IMR-90 (cell line): ENCODE data around the gene FAM118A. TPM values are rescaled to one million over a fixed set of nuclear protein-coding genes. Genes with fewer than 3 reads are reported as not detected.

Source experiments
- ATAC-seq: fragments of 200-7000 bp; cut with Tn5 transposase; 2 replicates; pipeline ENCODE4 v1.9.1; 2020; ENCODE audit warnings: low read depth, mild to moderate bottlenecking, moderate library complexity
- BruUV-seq: library from RNA; stranded (reverse); fragments of 400-500 nt; replicated peaks from 2 replicates; lab custom pipeline; 2021; lab: Mats Ljungman, UMichigan
- CTCF ChIA-PET: fragments of 300-600 bp; formaldehyde crosslinking; extraction: SDS; loops from one replicate; lab custom pipeline; 2021; ENCODE audit warnings: antibody characterized with exemption; lab: Yijun Ruan, JAX
- POLR2A ChIA-PET: fragments of 300-600 bp; sonication (Branson Sonifier 250); formaldehyde crosslinking; loops from one replicate; lab custom pipeline; 2022; ENCODE audit warnings: antibody characterized with exemption; ENCODE audit not compliant: unreplicated experiment; lab: Charles Lee
- DNase-seq: peaks from one replicate; pipeline ENCODE4 v3.0.0; 2013
- H2AFZ ChIP-seq: replicated peaks from 2 replicates; pipeline ENCODE3; 2013; ENCODE audit warnings: low read length, mild to moderate bottlenecking; ENCODE audit not compliant: poor library complexity
- H2AK5ac ChIP-seq: 2 replicates; pipeline ENCODE4 v1.6.1; 2013; ENCODE audit warnings: low read depth, low read length, inconsistent platforms
- H2AK9ac ChIP-seq: replicated peaks from 2 replicates; pipeline ENCODE3; 2013; ENCODE audit warnings: mild to moderate bottlenecking, low read depth, low read length, moderate library complexity; ENCODE audit not compliant: poor library complexity
- H2BK120ac ChIP-seq: 2 replicates; pipeline ENCODE4 v1.6.1; 2013; ENCODE audit warnings: low read depth, low read length, inconsistent platforms
- H2BK15ac ChIP-seq: 3 replicates; pipeline ENCODE4 v1.6.1; 2013; ENCODE audit warnings: low read depth, low read length, inconsistent platforms
- H2BK20ac ChIP-seq: 2 replicates; pipeline ENCODE4 v1.6.1; 2013; ENCODE audit warnings: low read depth, mild to moderate bottlenecking, inconsistent platforms, low read length, moderate library complexity
- H2BK5ac ChIP-seq: 2 replicates; pipeline ENCODE4 v1.6.1; 2013; ENCODE audit warnings: mild to moderate bottlenecking, low read depth, low read length, inconsistent platforms; ENCODE audit not compliant: poor library complexity, severe bottlenecking
- H3K14ac ChIP-seq: replicated peaks from 2 replicates; pipeline ENCODE4 v1.6.1; 2013; ENCODE audit warnings: low read depth, low read length, inconsistent platforms
- H3K18ac ChIP-seq: 2 replicates; pipeline ENCODE4 v1.6.1; 2013; ENCODE audit warnings: low read depth, low read length, control low read depth
- H3K23ac ChIP-seq: 2 replicates; pipeline ENCODE4 v1.6.1; 2013; ENCODE audit warnings: low read depth, low read length, inconsistent platforms
- H3K27ac ChIP-seq: 2 replicates; pipeline ENCODE4 v1.5.1; 2013; ENCODE audit warnings: mild to moderate bottlenecking, control low read depth, low read length; ENCODE audit not compliant: insufficient read depth
- H3K27me3 ChIP-seq: 2 replicates; pipeline ENCODE4 v1.6.1; 2013; ENCODE audit warnings: low read length; ENCODE audit not compliant: control insufficient read depth, insufficient read depth
- H3K36me3 ChIP-seq: 2 replicates; pipeline ENCODE4 v1.6.1; 2013; ENCODE audit warnings: low read length, mixed read lengths; ENCODE audit not compliant: control insufficient read depth, insufficient read depth
- H3K4ac ChIP-seq: 2 replicates; pipeline ENCODE4 v1.6.1; 2013; ENCODE audit warnings: low read depth, low read length, inconsistent platforms
- H3K4me1 ChIP-seq: 2 replicates; pipeline ENCODE4 v1.6.1; 2013; ENCODE audit warnings: low read length, mixed read lengths; ENCODE audit not compliant: control insufficient read depth, insufficient read depth
- H3K4me2 ChIP-seq: 2 replicates; pipeline ENCODE4 v1.6.1; 2013; ENCODE audit warnings: low read depth, mild to moderate bottlenecking, control low read depth, low read length, moderate library complexity
- H3K4me3 ChIP-seq: 2 replicates; pipeline ENCODE4 v1.5.1; 2013; ENCODE audit warnings: low read depth, mild to moderate bottlenecking, control low read depth, low read length, moderate library complexity; ENCODE audit not compliant: insufficient read depth
- H3K56ac ChIP-seq: 2 replicates; pipeline ENCODE4 v1.6.1; 2013; ENCODE audit warnings: low read length, inconsistent platforms; ENCODE audit not compliant: insufficient read depth; ENCODE audit errors: extremely low read depth
- H3K79me1 ChIP-seq, 2 experiments: 2 replicates each; pipeline ENCODE4 v1.6.1; 2013; ENCODE audit warnings: low read length in 2 of 2, inconsistent platforms in 1 of 2, low read depth in 1 of 2
- H3K9ac ChIP-seq: 2 replicates; pipeline ENCODE4 v1.6.1; 2013; ENCODE audit warnings: low read depth, low read length, control low read depth
- H3K9me1 ChIP-seq: 2 replicates; pipeline ENCODE4 v1.6.1; 2013; ENCODE audit warnings: low read length, inconsistent platforms; ENCODE audit not compliant: insufficient read depth
- H3K9me3 ChIP-seq: 2 replicates; pipeline ENCODE4 v1.6.1; 2013; ENCODE audit warnings: low read length; ENCODE audit not compliant: control insufficient read depth, insufficient read depth
- H4K20me1 ChIP-seq: 2 replicates; pipeline ENCODE4 v1.6.1; 2013; ENCODE audit warnings: low read length, inconsistent platforms; ENCODE audit not compliant: insufficient read depth
- H4K5ac ChIP-seq: 2 replicates; pipeline ENCODE4 v1.6.1; 2013; ENCODE audit warnings: mild to moderate bottlenecking, low read depth, low read length, control low read depth
- H4K8ac ChIP-seq, 2 experiments: 2 replicates each; pipeline ENCODE4 v1.6.1; 2013; ENCODE audit warnings: low read depth in 2 of 2, low read length in 2 of 2, control low read depth in 1 of 2, inconsistent platforms in 1 of 2
- H4K91ac ChIP-seq: 2 replicates; pipeline ENCODE4 v1.6.1; 2013; ENCODE audit warnings: low read depth, low read length, inconsistent platforms; ENCODE audit not compliant: insufficient read depth
- BHLHE40 ChIP-seq: fragments of 150-350 bp; IDR thresholded peaks from 2 replicates; pipeline ENCODE4 v1.6.1; 2016; ENCODE audit warnings: mild to moderate bottlenecking, low read depth, low read length
- CEBPB ChIP-seq: IDR thresholded peaks from 2 replicates; pipeline ENCODE4 v1.6.1; 2012; ENCODE audit warnings: low read depth, low read length, improper control_type of control experiment
- CHD1 ChIP-seq: IDR thresholded peaks from 2 replicates; pipeline ENCODE4 v1.6.1; 2012; ENCODE audit warnings: low read depth, low read length, improper control_type of control experiment
- CTCF ChIP-seq: conservative IDR thresholded peaks from 2 replicates; pipeline ENCODE4 v1.5.1; 2012; ENCODE audit warnings: mild to moderate bottlenecking, low read depth, low read length, improper control_type of control experiment
- ELK1 ChIP-seq: fragments of 150-350 bp; IDR thresholded peaks from 2 replicates; pipeline ENCODE4 v1.6.1; 2016; ENCODE audit warnings: low read depth, mild to moderate bottlenecking, low read length, moderate library complexity, borderline replicate concordance
- MAZ ChIP-seq: IDR thresholded peaks from 2 replicates; pipeline ENCODE4 v1.6.1; 2012; ENCODE audit warnings: low read depth, mild to moderate bottlenecking, low read length, improper control_type of control experiment, moderate library complexity, borderline replicate concordance
- NFE2L2 ChIP-seq: fragments of 150-350 bp; IDR thresholded peaks from 2 replicates; pipeline ENCODE4 v1.6.1; 2016; ENCODE audit warnings: low read depth, mild to moderate bottlenecking, low read length
- POLR2A ChIP-seq: IDR thresholded peaks from 2 replicates; pipeline ENCODE4 v1.6.1; 2012; ENCODE audit warnings: mild to moderate bottlenecking, low read depth, low read length
- RAD21 ChIP-seq: IDR thresholded peaks from 2 replicates; pipeline ENCODE4 v1.6.1; 2012; ENCODE audit warnings: low read length, improper control_type of control experiment
- SMC3 ChIP-seq: fragments of 150-350 bp; IDR thresholded peaks from 2 replicates; pipeline ENCODE4 v1.6.1; 2016; ENCODE audit warnings: low read depth, mild to moderate bottlenecking, antibody characterized with exemption, low read length, moderate library complexity
- USF2 ChIP-seq: fragments of 150-350 bp; IDR thresholded peaks from 2 replicates; pipeline ENCODE4 v1.6.1; 2017; ENCODE audit warnings: mild to moderate bottlenecking, antibody characterized with exemption, low read length, low read depth
- WGBS, 2 experiments: methylation state at CpG; one replicate each; pipeline versions ENCODE4 v1.1.5 to v1.1.7; 2013; ENCODE audit warnings: missing lambda C conversion rate in 2 of 2; ENCODE audit not compliant: insufficient read length in 1 of 2; ENCODE audit errors: extremely low coverage in 2 of 2; 5-methylcytosine and 5-hydroxymethylcytosine counted together
- dilution Hi-C: fragments of 300-500 bp; cut with HindIII; formaldehyde crosslinking; loops from one replicate; pipeline ENCODE4 v1.14.3; 2018; ENCODE audit warnings: low sequenced_read_pairs; ENCODE audit not compliant: unreplicated experiment
- in situ Hi-C: fragments of 300-500 bp; cut with MboI; formaldehyde crosslinking; loops from 3 replicates; pipeline ENCODE4 v1.14.3; 2019; ENCODE audit warnings: low sequenced_read_pairs, inconsistent platforms, mixed read lengths
- intact Hi-C: fragments of 100-400 bp; cut with micrococcal nuclease; formaldehyde crosslinking; loops from 2 replicates; pipeline ENCODE4 v1.10.0; 2022
- polyA plus RNA-seq, 3 experiments: library from polyadenylated mRNA; depleted of rRNA; stranded (reverse); fragments of >200 nt; gene quantifications; 2 replicates each; pipeline ENCODE4 v1.2.3, GENCODE V29; 2012; ENCODE audit warnings: low replicate concordance in 1 of 3
- total RNA-seq: library from RNA; depleted of rRNA; stranded (reverse); fragments of >200 nt; gene quantifications from 2 replicates; pipeline ENCODE4 v1.2.3, GENCODE V29; 2012

The FAM118A gene
- total and polyA plus RNA-seq, 2 of the 4 experiments (the other 2 are of a cell fraction) = 20.6 to 95.6 TPM

GRCh38 chr22:45284705-45285262 lies 24.9 kb upstream of the FAM118A start, which contains the start of gene UPK3A:
Gene UPK3A (plus strand): TSS chr22:45284949. CDS start chr22:45285014, 65 bp downstream.
- H2AK5ac ChIP-seq = 0 out of 2 replicates have a peak within 1 kb of the TSS, but pooled peaks have one; percentile 8
- no peak within 1 kb of the TSS for H4K5ac ChIP-seq
- peak within 1 kb of the TSS; percentile 48 for H2AK9ac ChIP-seq
- H3K23ac ChIP-seq = no peak within 1 kb of the TSS
- 7% methylated on average over 39 of the region's 46 CpGs; no CpG with 5 or more reads in 1 of the 2 experiments for WGBS, 2 experiments
- H4K91ac ChIP-seq = no peak within 1 kb of the TSS
- no peak within 1 kb of the TSS for H3K18ac ChIP-seq
- TF ChIP-seq NFE2L2 = no peak
- TF ChIP-seq CHD1 = no peak
- no peak for TF ChIP-seq CEBPB
- no peak for TF ChIP-seq MAZ
- TF ChIP-seq BHLHE40 = no peak
- no peak for TF ChIP-seq RAD21
- no peak for TF ChIP-seq ELK1
- no peak for TF ChIP-seq CTCF
- TF ChIP-seq USF2 = no peak
- no peak for TF ChIP-seq SMC3
- no peak for TF ChIP-seq POLR2A
- H3K9me3 ChIP-seq = no peaks in the 10 kb centered on the region
- H3K4me3 ChIP-seq = no peak within 1 kb of the TSS
- no peak within 1 kb of the TSS; the same call in 2 of the 3 replicates for H2BK15ac ChIP-seq
- H3K56ac ChIP-seq = no peak within 1 kb of the TSS
- H3K27ac ChIP-seq = no peak within 1 kb of the TSS
- no peaks in the 10 kb centered on the region for H3K9me1 ChIP-seq
- no peak within 1 kb of the TSS for H2BK20ac ChIP-seq
- peaks cover 3% of the 10 kb centered on the region; the same call in 1 of the 2 replicates for H3K4me1 ChIP-seq
- no peaks in the 10 kb centered on the region for H4K20me1 ChIP-seq
- no peaks in the 10 kb centered on the region for H3K36me3 ChIP-seq
- H3K4ac ChIP-seq = no peak within 1 kb of the TSS
- CTCF ChIA-PET = no interaction called here
- intact Hi-C loops (no loop called here), in situ Hi-C loops (no loop called here), dilution Hi-C loops (no loop called here)
- peak within 1 kb of the TSS; percentile 9 for H2AFZ ChIP-seq
- POLR2A ChIA-PET = no interaction called here
- ATAC-seq = peak; percentile 71
- no peak for DNase-seq
- H4K8ac ChIP-seq = no peak within 1 kb of the TSS
- no TSS peak for BruUV-seq
- H2BK5ac ChIP-seq = no peak within 1 kb of the TSS
- H3K79me1 ChIP-seq = no peaks in the 10 kb centered on the region
- no peak within 1 kb of the TSS for H3K14ac ChIP-seq
- peaks cover 27% of the 10 kb centered on the region for H3K27me3 ChIP-seq
- peak within 1 kb of the TSS; percentile 49; the same call in 1 of the 2 replicates for H3K4me2 ChIP-seq
- H2BK120ac ChIP-seq = no peak within 1 kb of the TSS
- no peak within 1 kb of the TSS for H3K9ac ChIP-seq
